HG02840 (cell line): ENCODE results near the gene ACSF2.

Experiments used
- ATAC-seq: cut with Tn5 transposase; IDR thresholded peaks from one replicate; pipeline ENCODE4 v1.9.1; 2021; ENCODE audit warnings: mild to moderate bottlenecking, moderate library complexity, moderate number of reproducible peaks; ENCODE audit not compliant: unreplicated experiment, low FRiP score

ACSF2 gene

GRCh38 chr17:50439008-50439407, 13.0 kb downstream of the ACSF2 start:
- ATAC-seq: no peak

GRCh38 chr17:50440172-50440837, 14.3 kb downstream of the ACSF2 start:
- ATAC-seq: no peak

- ATAC-seq: no peak
These were observed 15.1 kb downstream of the ACSF2 start for GRCh38 chr17:50440838-50441829.

GRCh38 chr17:50443505-50443974, 17.5 kb downstream of the ACSF2 start:
- ATAC-seq: no peak

- no peak for ATAC-seq
These were observed 19.1 kb downstream of the ACSF2 start for GRCh38 chr17:50444841-50445715.

GRCh38 chr17:50445730-50446325, 19.8 kb downstream of the ACSF2 start:
- ATAC-seq: no peak

GRCh38 chr17:50447870-50448595, 22.0 kb downstream of the ACSF2 start:
- ATAC-seq: no peak

GRCh38 chr17:50448643-50449042, 22.6 kb downstream of the ACSF2 start:
- ATAC-seq: no peak

- ATAC-seq: no peak
These were observed 26.1 kb downstream of the ACSF2 start for GRCh38 chr17:50451943-50452629.

- no peak for ATAC-seq
These were observed 26.7 kb downstream of the ACSF2 start for GRCh38 chr17:50452630-50453300.

GRCh38 chr17:50453901-50454300, 27.9 kb downstream of the ACSF2 start:
- no peak for ATAC-seq

- ATAC-seq: no peak
These were observed 31.6 kb downstream of the ACSF2 start for GRCh38 chr17:50457621-50458020.

- ATAC-seq: no peak
These were observed 32.3 kb downstream of the ACSF2 start for GRCh38 chr17:50458270-50458669.

- ATAC-seq: no peak
These were observed 33.0 kb downstream of the ACSF2 start for GRCh38 chr17:50458701-50459676.

- ATAC-seq: no peak
These were observed 33.7 kb downstream of the ACSF2 start for GRCh38 chr17:50459756-50460155.

- ATAC-seq: no peak
These were observed 35.0 kb downstream of the ACSF2 start for GRCh38 chr17:50460831-50461526.
